SH-SY5Y (cell line): ENCODE measurements around the gene FAM131C.

Experiments
- GATA2 ChIP-seq: IDR thresholded peaks from 2 replicates; pipeline ENCODE4 v1.6.1; 2011; ENCODE audit warnings: mild to moderate bottlenecking, low read depth, low read length
- GATA3 ChIP-seq: IDR thresholded peaks from 2 replicates; pipeline ENCODE4 v1.6.1; 2011; ENCODE audit warnings: low read depth, mild to moderate bottlenecking, low read length, moderate library complexity

DNA sequence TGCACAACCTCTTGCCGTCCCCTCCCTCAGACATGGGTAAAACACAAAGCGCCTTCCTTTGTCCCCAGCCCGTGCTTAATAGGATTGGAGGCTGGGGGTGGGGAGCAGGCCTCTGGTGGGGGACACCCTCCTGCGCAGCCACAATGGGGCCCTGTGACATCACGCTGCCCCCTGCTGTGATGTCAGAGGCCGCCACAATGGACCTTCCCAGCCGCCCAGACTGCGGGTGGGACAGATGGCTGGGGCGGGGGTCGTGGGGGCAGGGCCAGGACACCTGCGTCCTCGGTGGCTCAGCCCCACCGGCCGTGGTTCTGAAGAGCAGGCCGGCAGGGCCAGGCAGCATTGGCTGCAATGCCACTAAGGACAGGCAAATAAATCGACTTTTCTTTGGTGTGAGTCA lies 42.6 kb upstream of the FAM131C start:
- no peak for TF ChIP-seq GATA3
- TF ChIP-seq GATA2, result no peak
